WI38 (cell line): ENCODE measurements around the gene EPB42.

Experiments
- H3K4me3 ChIP-seq: 2 replicates; pipeline ENCODE4 v1.5.1; 2011; ENCODE audit warnings: low read depth, mild to moderate bottlenecking, control low read depth, low read length
- CTCF ChIP-seq: IDR thresholded peaks from 2 replicates; pipeline ENCODE4 v1.5.1; 2012; ENCODE audit warnings: low read depth, mild to moderate bottlenecking, control low read depth, low read length

The EPB42 gene

GRCh38 chr15:43151688-43152087, 69.1 kb downstream of the EPB42 start:
- TF ChIP-seq CTCF: no peak
- H3K4me3 ChIP-seq: no peak overlapping the region

- no peak for TF ChIP-seq CTCF
- no peak overlapping the region for H3K4me3 ChIP-seq
Observed at GRCh38 chr15:43150191-43150929, 70.5 kb downstream of the EPB42 start.
